Endometrium (tissue), 2 donors: ENCODE data around the gene TMEM151B.

Source experiments
- FAIRE-seq: peaks from 2 replicates; lab custom pipeline; 2012; peaks lifted over from hg19 to GRCh38; lab: Jason Lieb, UNC
- donor health status: control.
- donor health status: control.

The TMEM151B gene

DNA sequence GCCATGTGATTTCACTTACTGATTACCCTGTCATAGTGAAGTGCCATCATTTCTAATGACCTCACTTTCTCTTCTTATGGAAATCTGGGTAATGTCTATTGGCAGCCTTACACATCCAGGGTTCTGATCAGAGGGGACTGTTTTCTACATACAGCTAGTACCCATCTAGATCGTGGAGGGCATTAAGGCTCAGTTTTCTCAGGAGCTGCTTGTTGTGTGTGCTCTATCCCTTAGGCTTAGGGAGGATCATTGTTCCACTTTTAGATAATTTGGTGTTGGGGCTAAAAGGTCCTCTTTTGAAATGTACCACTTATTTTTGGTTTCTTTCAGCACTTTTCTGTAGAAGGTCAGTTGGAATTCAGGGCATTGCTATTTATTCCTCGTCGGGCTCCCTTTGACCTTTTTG, 19.5 kb upstream of the TMEM151B start:
- FAIRE-seq: no peak

DNA sequence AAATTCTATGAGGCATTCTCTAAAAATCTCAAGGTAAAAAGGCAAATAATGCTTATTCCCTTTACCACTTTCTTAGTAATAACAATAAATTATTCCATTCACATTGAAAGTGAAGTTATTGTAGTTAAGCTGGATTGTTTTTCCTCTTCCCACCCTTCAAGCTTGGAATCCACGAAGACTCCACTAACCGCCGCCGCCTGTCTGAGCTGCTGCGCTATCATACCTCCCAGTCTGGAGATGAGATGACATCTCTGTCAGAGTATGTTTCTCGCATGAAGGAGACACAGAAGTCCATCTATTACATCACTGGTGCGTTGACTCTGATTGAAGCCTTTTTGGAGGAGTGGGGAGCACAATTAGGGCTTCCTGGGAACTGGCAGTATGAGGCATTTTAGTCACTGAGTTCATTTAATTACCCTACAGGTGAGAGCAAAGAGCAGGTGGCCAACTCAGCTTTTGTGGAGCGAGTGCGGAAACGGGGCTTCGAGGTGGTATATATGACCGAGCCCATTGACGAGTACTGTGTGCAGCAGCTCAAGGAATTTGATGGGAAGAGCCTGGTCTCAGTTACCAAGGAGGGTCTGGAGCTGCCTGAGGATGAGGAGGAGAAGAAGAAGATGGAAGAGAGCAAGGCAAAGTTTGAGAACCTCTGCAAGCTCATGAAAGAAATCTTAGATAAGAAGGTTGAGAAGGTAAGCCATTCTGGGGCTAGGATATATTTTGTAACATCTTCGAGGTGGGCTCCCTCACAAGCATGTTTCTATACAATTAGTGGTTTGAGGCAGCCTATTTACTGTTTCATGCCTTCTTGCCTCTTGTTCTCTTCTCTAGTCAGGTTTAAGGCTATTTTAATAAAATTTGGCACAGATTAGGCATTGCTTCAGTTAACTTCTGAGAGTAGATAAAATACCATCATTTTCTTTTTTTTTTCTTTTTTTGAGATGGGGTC, 18.4 kb upstream of the TMEM151B start:
- FAIRE-seq: no peak

DNA sequence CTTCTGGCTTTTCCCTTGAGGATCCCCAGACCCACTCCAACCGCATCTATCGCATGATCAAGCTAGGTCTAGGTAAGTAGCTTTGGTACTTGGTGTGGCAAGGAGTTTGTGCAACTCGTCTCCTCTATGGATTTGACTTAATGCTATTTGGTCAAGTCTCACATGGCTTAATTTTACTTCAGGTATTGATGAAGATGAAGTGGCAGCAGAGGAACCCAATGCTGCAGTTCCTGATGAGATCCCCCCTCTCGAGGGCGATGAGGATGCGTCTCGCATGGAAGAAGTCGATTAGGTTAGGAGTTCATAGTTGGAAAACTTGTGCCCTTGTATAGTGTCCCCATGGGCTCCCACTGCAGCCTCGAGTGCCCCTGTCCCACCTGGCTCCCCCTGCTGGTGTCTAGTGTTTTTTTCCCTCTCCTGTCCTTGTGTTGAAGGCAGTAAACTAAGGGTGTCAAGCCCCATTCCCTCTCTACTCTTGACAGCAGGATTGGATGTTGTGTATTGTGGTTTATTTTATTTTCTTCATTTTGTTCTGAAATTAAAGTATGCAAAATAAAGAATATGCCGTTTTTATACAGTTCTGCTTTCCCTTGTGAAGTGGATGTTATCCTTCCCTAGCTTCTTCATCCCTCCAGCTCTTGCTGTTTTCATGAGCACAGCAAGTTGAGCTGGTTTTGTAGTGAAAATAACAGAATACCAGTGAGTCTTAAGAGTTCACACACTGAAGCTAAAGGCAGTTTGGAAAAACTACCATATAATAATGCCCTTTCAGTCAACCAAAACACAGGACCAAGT, 16.7 kb upstream of the TMEM151B start:
- no peak for FAIRE-seq

DNA sequence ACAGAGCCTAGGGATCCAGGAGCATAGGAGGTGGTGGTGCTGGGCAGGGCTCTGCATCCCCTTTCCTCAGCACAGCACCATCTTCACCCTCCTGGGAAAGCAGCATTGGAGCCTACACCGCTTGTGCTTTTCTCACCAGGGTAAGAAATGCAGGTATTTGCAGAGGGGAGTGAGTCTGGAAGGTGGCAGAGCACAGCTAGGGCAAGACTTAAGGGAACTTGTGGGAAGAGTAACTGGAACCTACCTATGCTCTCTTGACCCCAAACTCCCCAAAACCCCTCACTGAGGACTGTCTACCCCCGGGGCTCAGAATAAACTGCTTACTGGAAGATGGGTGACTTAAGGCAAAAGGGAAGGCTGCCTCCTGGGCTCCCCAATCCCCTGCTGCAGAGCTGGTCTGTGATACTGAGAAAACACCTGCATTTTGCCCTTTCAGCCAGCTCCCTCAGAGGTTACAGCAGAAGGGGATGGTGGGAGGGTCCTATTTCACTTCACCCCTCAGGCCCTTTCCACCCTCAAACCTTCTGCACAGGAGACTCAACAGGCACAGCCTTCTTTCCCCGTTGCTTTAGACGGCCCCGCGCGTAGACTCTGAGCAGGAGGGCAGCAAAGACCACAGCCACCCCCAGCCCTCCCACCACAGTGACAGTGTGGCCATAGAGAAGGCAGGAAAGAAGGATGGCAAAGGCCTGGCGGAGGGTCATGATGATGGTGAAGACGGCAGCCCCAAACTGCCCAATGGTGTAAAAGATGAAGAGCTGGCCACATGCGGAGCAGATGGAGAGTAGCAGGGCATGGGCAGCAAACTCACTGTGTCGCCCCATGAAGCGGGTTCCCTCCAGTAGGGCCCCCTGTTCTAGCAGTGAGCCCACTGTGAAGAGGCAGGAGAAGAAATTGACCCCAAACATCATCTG, 15.8 kb upstream of the TMEM151B start:
- FAIRE-seq: no peak

DNA sequence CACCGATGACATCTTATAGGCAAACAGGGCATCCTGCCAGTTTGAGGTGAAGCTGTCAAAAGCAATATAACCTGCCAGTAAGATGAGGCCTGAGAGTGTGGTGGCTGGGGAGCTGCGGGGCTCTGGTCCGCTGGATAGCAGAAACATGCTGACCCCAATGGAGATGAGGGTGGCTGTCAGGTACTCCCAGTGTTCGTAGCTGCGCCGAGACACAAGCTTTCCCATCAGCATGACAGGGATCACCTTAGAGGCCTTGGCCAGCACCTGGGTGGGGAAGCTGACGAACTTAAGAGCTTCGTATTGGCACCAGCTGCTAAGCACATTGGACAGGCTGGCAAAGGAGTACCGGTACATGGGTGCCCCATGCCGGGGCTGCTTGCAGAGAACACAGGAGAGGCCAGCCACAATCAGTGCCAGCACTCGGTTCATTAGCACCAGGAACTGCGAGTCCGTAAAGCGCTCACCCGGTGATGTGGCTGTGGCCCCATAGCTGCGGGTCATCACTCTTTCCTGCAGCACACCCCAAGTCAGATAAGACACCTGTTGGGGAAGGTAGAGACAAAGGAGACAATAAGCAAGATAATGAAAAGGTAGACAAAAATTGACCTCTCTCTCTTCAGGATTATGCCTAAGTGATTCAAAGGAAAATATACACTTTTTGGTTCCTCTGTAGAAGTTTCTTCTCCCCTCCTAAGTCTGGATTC, 15.0 kb upstream of the TMEM151B start:
- FAIRE-seq: no peak

DNA sequence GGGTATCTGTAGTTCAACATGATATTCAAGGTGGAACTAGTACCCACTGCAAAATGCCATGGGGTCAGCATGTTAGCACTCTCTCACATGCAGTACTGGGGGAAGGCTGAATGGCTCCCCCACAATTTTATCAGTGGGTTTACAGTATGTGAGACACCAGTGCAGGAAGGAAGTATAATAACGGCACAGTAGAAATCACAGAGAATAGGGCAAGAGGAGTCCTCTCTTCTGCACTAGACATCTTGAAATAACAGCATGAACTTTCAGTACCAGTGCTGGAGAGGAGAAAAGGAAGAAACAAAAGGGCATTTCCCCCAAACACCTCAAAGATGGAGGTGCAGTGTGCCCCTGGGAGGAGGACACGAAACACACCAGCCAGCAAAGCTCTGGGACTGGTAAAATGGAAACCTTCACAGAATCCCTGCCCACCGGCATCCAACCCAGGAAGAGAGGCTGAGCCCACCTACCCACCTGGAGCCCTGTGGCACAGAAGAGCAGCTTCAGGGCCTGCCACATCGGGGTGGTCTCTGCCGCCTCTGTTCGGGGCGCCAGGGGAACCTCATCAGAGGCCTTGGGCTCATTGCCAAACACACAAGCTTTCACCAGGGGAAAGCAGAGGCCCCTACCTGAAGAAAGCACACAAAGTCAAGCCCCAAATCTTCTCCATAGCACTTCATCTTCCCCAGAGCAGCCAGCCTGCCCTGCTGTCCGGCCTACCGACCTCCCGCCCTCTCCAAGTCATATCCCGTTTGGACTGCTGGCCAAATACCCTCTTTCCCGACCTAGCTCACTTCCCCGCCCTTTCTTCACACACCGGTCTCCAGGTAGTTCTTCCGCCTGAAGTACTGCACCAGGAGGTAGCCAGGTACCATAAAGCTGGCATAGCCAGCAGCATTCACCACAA, 14.1 kb upstream of the TMEM151B start:
- no peak for FAIRE-seq

DNA sequence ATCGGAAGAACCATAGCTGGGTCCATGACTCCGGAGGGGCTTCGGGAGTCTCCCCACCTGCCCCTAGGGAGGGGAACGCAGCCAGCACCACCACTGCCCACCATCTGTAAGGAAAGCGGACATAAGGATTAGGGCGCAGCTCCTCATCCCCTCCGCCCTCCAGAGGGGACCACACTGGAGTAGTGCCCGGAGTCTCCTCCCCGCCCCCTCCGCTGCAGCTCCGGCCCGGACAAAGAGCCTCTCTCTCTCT, 13.6 kb upstream of the TMEM151B start:
- FAIRE-seq: no peak

DNA sequence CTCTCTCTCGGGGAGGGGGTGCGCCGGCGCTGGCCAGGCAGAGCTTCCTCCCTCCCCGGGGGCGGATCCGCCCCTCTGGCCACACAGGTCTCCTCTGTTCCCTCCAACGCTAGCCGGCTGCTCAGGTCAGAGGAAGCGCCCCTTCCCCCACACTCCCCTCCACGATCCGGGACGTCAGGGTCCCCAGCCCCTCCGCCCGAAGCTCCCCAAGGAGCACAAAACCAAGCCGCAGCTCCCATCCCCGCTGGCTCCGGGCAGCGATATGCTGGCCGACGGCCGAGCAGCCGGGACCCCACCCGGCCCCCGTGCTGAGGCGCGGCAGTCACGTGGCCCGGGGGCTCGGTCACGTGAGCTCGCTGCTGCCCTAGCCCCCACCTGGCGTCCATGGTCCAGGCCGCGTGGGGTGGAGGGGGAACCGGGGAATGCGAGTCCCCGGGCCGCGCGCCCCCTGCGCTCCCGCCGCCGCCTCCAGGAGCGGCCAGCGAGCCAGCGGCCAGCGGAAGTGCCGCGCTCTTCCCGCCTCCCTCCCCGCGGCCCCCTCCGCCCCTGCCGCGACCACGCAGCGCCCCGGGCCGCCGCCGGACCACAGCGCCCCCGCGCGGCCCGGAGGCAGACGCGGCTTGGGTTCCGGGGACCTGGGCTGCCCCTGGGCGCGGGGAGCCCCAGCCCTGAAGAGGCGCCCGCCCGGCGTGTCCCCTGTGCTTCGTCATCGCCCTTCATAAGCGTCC, 13.1 kb upstream of the TMEM151B start, which contains the start of gene SLC35B2:
SLC35B2 (minus strand) TSS at position 504 of the 728 bp plus-strand sequence; CDS start at position 386, 118 bp downstream.
- no peak for FAIRE-seq

DNA sequence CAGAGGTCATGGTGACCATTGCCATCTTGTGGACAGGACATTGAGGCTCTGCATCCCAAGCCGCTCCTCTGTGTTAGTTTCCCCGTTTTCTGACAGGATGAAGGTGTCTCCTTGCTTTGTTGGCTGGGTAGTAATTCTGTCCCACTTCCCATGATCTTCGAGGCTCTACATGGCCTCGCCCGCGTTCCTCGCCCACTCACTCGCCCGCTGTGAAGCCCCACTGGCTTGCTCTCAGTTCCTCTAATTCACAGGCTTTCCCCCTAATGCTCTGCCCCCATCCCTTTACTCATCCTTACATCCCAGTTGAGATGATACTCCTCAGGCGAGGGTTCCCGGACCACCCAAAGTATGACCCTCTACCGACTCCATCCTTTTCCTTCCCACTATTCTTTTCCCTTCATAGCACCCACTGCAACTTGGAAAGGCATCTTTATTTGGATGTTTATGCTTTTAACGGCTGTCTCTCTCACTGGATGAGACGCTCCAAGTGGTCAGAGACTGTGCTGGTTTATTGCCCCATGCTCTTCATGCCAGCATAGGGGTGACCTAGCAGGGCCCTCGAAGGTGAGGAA, 12.4 kb upstream of the TMEM151B start:
- FAIRE-seq: no peak

DNA sequence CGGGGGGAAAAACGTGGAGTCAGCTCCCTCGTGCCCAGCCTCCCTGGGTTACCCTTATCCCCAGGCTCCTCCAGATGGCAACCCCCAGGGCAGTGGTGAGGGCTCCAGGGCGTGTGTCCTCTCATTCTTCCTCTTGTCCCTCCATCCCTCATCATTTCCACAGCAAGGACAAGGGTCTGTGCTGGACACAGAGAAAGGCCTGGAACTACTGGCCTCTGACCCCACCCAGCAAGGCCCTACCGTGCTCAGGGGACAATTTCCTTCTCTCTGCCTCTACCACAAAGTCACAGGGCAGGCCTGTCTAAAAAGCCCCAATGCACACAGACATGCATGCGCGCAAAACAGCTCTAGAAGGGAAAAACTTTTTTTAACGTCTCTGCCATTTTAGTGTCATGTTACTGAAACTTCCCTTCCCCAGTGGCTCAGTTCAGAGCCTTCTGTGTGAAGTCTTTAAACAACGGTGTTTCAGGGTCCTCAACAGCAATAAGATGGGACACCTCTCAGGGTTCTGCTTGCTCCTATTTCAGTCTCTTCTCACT, 11.9 kb upstream of the TMEM151B start:
- FAIRE-seq: no peak

DNA sequence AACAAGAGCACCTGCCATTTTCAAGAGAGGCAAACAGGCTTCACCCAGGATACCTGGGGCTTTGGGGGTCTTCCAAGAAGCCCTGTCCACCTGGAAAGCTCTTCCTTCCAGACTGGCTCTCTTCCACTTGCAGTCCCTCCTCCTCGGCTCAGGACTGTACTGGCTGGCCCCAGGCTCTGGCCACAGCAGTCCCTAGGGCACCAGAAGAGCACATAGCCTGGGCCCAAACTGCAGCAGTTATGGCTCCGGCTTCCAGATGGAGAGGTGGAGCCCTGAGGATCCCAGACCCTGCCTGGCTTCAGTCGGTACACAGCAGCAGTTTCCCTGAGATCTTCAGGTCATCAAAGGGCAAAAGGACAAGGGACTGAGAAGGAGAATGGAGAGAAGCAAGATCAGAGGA, 11.3 kb upstream of the TMEM151B start:
- no peak for FAIRE-seq

DNA sequence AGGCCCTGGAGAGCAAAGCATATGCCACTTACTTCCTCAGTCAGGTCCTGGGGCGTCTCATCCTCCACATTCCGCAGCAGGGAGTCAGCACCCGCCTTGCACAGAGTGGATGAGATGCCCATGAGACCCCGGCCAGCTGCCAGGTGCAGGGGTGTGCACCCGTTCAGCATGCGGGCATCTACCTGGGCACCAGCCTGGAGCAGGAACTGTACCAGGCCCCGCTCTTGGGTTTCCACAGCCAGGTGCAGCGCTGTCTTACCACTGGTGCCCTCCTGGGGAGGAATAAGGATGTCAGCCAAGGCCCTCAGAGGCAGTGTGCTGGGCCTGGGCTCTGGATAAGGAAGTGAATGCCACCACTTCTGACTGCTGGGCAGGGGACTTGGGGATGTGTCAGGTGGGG, 10.2 kb upstream of the TMEM151B start:
- no peak for FAIRE-seq

DNA sequence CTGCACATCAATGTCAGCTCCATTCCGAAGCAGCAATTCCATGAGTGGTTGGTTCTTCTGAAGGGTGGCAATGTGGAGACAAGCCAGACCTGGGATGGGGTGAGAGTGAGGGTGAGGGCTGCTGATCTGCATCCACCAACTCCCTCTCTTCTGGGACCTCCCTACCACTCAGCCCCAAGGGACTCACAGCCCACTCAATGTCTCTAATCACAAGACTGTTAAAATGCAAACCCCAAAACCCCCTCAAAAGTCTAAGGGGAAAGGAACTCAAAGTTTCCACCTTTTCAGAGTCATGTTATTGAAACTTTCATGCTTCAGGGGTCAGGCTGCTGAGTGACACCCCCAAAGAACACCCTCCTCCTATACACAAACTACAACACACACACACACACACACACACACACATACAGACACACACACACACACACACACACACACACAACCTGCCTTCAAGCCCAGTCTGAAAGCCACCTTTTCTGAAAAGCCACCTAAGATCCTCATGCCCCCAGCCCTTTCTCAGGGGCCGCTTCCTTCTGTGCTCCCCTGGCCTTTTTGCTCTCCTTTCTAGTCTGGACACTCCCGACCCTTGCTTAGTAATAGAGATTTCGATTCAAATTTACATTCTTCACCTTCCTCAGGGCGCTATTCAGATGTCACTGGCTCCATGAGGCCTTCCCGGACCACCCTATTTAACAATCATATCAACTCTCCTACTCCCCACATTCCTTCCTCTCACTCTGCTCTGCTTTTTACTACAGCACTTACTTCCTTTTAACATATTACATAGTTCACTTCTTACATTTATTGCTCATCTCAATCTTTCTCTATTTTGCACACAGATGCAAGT, 9.6 kb upstream of the TMEM151B start:
- no peak for FAIRE-seq

DNA sequence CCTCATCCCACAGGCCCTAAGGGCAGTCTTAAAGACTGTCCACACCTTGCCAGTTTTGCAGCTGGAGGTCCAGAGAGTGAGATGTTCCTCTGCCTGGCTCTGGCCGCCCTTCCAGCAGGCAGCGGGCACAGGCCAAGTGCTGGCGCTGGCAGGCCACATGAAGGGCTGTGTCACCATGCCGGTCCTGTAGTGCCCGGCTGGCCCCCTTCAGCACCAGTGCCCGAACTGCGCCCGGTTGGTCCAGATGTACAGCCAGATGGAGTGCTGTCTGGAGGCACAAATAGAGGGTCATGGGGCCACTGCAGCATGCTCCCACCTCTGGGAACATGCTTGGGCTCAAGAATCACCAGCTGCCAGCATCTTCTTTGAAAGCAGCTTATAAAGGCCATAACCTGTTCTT, 8.7 kb upstream of the TMEM151B start:
- FAIRE-seq: no peak

DNA sequence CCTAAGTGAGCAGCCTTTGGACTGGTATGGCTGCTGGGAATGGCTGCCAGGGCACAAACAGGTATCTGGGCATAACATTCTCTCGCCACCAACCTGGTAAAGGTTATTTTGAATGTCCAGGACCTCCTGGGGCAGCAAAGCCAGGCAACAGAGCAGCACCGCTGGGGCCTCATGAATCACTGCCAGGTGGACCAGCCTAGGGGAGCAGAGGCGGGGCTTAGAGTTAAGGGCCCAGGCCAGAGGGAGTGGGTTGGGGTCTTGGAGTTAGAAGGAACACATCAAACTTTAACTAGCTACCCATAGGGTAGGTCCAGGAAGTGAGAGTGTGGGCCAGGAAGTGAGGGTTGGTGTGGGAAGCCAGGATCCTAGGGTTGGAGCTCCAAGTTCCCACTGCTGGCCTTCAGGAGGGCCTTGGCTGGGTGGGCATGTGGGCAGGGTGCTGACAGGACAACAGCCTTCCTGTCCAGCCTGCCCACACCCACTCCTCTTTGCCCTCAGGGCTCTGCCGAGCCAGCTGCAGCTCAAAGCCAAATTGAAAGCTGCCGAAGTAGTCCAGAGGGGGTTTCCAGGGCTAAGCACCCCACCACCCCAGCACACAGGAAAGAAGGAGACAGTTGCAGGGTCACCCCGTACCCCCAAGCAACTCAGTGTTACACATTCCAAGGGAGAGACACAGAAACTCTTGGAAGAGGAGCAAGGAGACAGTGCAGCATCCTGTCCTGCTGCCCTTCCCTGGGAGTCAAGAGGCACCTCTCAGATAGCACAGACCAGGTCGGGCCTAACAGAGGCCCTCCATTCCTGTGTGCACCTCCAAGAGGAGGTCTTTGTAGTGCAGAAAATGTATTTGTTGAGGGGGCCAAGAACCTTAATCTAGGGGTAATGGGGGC, 7.5 kb upstream of the TMEM151B start:
- FAIRE-seq: no peak

DNA sequence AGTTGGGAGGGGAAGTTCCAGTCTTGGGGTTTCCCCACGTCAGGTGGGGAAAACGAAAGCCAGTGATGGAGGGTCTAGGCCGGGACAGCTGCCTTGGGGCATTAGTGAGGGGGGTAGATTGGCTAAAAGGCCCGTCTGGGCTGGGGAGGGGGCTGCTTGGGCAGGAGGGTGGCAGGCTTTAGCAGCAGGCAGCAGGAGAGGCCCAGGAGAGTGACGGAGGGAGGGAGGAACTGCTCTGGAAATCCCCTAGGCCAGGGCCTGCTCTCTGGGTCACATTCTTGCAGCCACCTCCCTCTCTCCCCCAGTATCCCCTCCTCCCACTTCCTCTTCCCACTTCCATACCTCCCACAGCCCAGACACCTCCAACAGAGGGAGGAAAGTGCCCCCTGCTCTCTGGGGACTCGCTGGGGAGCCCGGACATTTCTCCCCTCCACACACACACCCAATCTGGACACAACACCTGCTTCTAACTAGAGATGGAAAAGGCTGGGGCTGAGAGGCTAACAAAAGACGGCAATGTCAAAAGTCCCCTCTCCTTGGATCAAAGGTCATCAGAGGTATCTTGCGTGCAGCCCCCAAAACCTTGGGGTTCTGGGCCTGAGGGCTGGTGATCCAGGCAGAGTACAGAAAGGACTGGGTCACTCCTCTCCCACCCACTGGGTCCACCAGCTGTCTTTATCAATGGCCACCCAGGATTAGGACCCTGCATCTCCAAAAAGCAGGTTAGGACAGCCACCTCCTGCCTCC, 6.7 kb upstream of the TMEM151B start:
- FAIRE-seq: no peak
